Aorta (tissue), 5 donors: Measurements from ENCODE around the gene ARHGAP24. TPM values are rescaled to one million over a fixed set of nuclear protein-coding genes. Genes with fewer than 3 reads are reported as not detected.
"Not testable (repeated sequence)": the region's sequence is repeated elsewhere in the genome, so short reads cannot be mapped to it uniquely, and the experiment has no call there.

ENCODE experiments used
- ATAC-seq: fragments of 200-7000 bp; cut with Tn5 transposase; one replicate; pipeline ENCODE4 v1.9.1; 2022; ENCODE audit warnings: moderate library complexity; ENCODE audit not compliant: low FRiP score
- DNase-seq, 2 donors: peaks; one replicate each; pipeline ENCODE4 v3.0.0-alpha.2; 2020
- H3K27ac ChIP-seq, 2 donors: one replicate each; pipeline ENCODE4 v1.5.1; 2013; ENCODE audit warnings: low read length in 2 of 2, mild to moderate bottlenecking in 2 of 2, moderate library complexity in 2 of 2, control low read depth in 1 of 2, inconsistent platforms in 1 of 2, low read depth in 1 of 2
- H3K27me3 ChIP-seq, 2 donors: one replicate each; pipeline ENCODE4 v1.6.1; 2013; ENCODE audit warnings: control low read depth in 1 of 2, low read length in 1 of 2, mild to moderate bottlenecking in 1 of 2, moderate library complexity in 1 of 2; ENCODE audit not compliant: insufficient read depth in 2 of 2, control insufficient read depth in 1 of 2
- H3K36me3 ChIP-seq, 2 donors: one replicate each; pipeline ENCODE4 v1.6.1; 2013; ENCODE audit warnings: control low read depth in 1 of 2, low read length in 1 of 2, mild to moderate bottlenecking in 1 of 2; ENCODE audit not compliant: insufficient read depth in 2 of 2, control insufficient read depth in 1 of 2
- H3K4me1 ChIP-seq, 2 donors: one replicate each; pipeline ENCODE4 v1.6.1; 2013; ENCODE audit warnings: low read length in 2 of 2, control low read depth in 1 of 2, mild to moderate bottlenecking in 1 of 2, moderate library complexity in 1 of 2; ENCODE audit not compliant: insufficient read depth in 2 of 2, control insufficient read depth in 1 of 2
- H3K4me3 ChIP-seq, 2 donors: one replicate each; pipeline ENCODE4 v1.5.1; 2013; ENCODE audit warnings: low read length in 2 of 2, control low read depth in 1 of 2, mild to moderate bottlenecking in 1 of 2
- H3K9me3 ChIP-seq: one replicate; pipeline ENCODE4 v1.6.1; 2013; ENCODE audit warnings: mild to moderate bottlenecking, low read length; ENCODE audit not compliant: control insufficient read depth
- WGBS, 2 donors: extraction: QIAGEN DNeasy Blood & Tissue Kit; methylation state at CpG; one replicate each; pipeline ENCODE4 v1.1.7; 2013; 5-methylcytosine and 5-hydroxymethylcytosine counted together
- intact Hi-C, 2 donors: fragments of 100-400 bp; cut with DNase I; formaldehyde crosslinking; loops; one replicate each; pipeline versions ENCODE4 v1.14.2 to v1.15.0; 2022
- polyA plus RNA-seq, 2 donors: library from polyadenylated mRNA; stranded (reverse); fragments of 200-250 nt; gene quantifications; one replicate each; pipeline ENCODE4 v1.2.3, GENCODE V29; 2013
- total RNA-seq, 2 donors: library from RNA; stranded (reverse); fragmentation: NEBNext Ultra II Directional; extraction: Animal tissue kit (Norgen Biotek cat#: 25700); gene quantifications; one replicate each; pipeline ENCODE4 v1.2.1, GENCODE V29; 2021
- donor health status: healthy with polysubstance abuse.
- donor health status: Bipolar disorder and iron deficiency.
- donor health status: DM: no; HTN: no; CAD: no.
- donor health status: DM: no; HTN: no; CAD: no.
- donor health status: DM: yes; HTN: yes; CAD: no.

ARHGAP24 gene
- total and polyA plus RNA-seq, 4 donors = 13.4 to 35.2 (median 34.0) TPM

- H3K4me3 ChIP-seq = no peak overlapping the region
- no peaks in the 10 kb centered on the region for H3K36me3 ChIP-seq
- no peaks in the 10 kb centered on the region for H3K9me3 ChIP-seq
- ATAC-seq (no peak), DNase-seq (no peak)
- no peak overlapping the region for H3K27ac ChIP-seq
- 44 to 53% methylated on average over 1 of the region's 1 CpG for WGBS, 2 donors
- no peaks in the 10 kb centered on the region for H3K27me3 ChIP-seq
- intact Hi-C loops = no loop called here
- H3K4me1 ChIP-seq = peaks cover 0 to 3% of the 10 kb centered on the region in 2 donors
Measured at GRCh38 chr4:85492336-85492735, 17.4 kb downstream of the ARHGAP24 start.

GRCh38 chr4:85495621-85496020, 20.7 kb downstream of the ARHGAP24 start:
- H3K36me3 ChIP-seq = no peaks in the 10 kb centered on the region
- no peaks in the 10 kb centered on the region for H3K9me3 ChIP-seq
- 18 to 38% methylated on average over 3 of the region's 3 CpGs for WGBS, 2 donors
- no peak overlapping the region for H3K27ac ChIP-seq
- H3K4me3 ChIP-seq = no peak overlapping the region
- intact Hi-C loops = no loop called here
- peaks cover 0 to 3% of the 10 kb centered on the region in 2 donors for H3K4me1 ChIP-seq
- DNase-seq (no peak), ATAC-seq (no peak)
- no peaks in the 10 kb centered on the region for H3K27me3 ChIP-seq

- 31 to 40% methylated on average over 8 of the region's 8 CpGs for WGBS, 2 donors
- no peak overlapping the region for H3K27ac ChIP-seq
- H3K4me3 ChIP-seq = no peak overlapping the region
Measured at GRCh38 chr4:85496126-85496849, 21.3 kb downstream of the ARHGAP24 start.

GRCh38 chr4:85496933-85497332, 22.0 kb downstream of the ARHGAP24 start:
- Histone ChIP-seq H3K27ac (no peak overlapping the region), H3K9me3 (no peaks in the 10 kb centered on the region), H3K4me1 (peaks cover 0 to 3% of the 10 kb centered on the region in 2 donors), H3K4me3 (no peak overlapping the region), H3K36me3 (no peaks in the 10 kb centered on the region), H3K27me3 (no peaks in the 10 kb centered on the region)
- no peak for ATAC-seq
- no peak for DNase-seq
- intact Hi-C loops = no loop called here
- 17 to 38% methylated on average over 4 of the region's 4 CpGs for WGBS, 2 donors

More at GRCh38 chr4:85496126-85496849, 21.3 kb downstream of the ARHGAP24 start:
- Histone ChIP-seq H3K9me3 (no peaks in the 10 kb centered on the region), H3K36me3 (no peaks in the 10 kb centered on the region), H3K27me3 (no peaks in the 10 kb centered on the region), H3K4me1 (peaks cover 0 to 3% of the 10 kb centered on the region in 2 donors)
- intact Hi-C loops = no loop called here
- no peak for DNase-seq
- ATAC-seq = no peak

- peak; percentile 80 for ATAC-seq
- Histone ChIP-seq H3K4me3 (no peak overlapping the region), H3K9me3 (no peaks in the 10 kb centered on the region), H3K36me3 (no peaks in the 10 kb centered on the region), H3K27ac (no peak overlapping the region), H3K27me3 (no peaks in the 10 kb centered on the region), H3K4me1 (peaks cover 0 to 3% of the 10 kb centered on the region in 2 donors)
- WGBS, 2 donors = 77 to 78% methylated on average over 5 of the region's 5 CpGs
- DNase-seq = peak in 1 of 2 donors; percentile 83
- intact Hi-C loops = no loop called here
Measured at GRCh38 chr4:85498068-85498733, 23.3 kb downstream of the ARHGAP24 start.

- no peaks in the 10 kb centered on the region for H3K9me3 ChIP-seq
- intact Hi-C loops = no loop called here
- H3K27me3 ChIP-seq = no peaks in the 10 kb centered on the region
- H3K36me3 ChIP-seq = no peaks in the 10 kb centered on the region
- ATAC-seq = no peak
- H3K4me3 ChIP-seq = no peak overlapping the region
- peaks cover 0 to 3% of the 10 kb centered on the region in 2 donors for H3K4me1 ChIP-seq
- DNase-seq = no peak
- 97% methylated on average over 3 of the region's 3 CpGs for WGBS, 2 donors
- H3K27ac ChIP-seq = no peak overlapping the region
Measured at GRCh38 chr4:85499573-85499972, 24.6 kb downstream of the ARHGAP24 start.

GRCh38 chr4:85500110-85500867, 25.3 kb downstream of the ARHGAP24 start:
- Histone ChIP-seq H3K36me3 (no peaks in the 10 kb centered on the region), H3K9me3 (no peaks in the 10 kb centered on the region), H3K27ac (no peak overlapping the region), H3K4me3 (no peak overlapping the region), H3K27me3 (no peaks in the 10 kb centered on the region), H3K4me1 (peaks cover 0 to 3% of the 10 kb centered on the region in 2 donors)
- 91 to 94% methylated on average over 3 of the region's 3 CpGs for WGBS, 2 donors
- DNase-seq (no peak), ATAC-seq (no peak)
- intact Hi-C loops = no loop called here

- intact Hi-C loops, DNase-seq, ATAC-seq, H3K27me3 ChIP-seq, H3K27ac ChIP-seq, H3K4me3 ChIP-seq, H3K36me3 ChIP-seq, H3K4me1 ChIP-seq, H3K9me3 ChIP-seq: not testable (repeated sequence)
Measured at GRCh38 chr4:85501145-85501544, 26.2 kb downstream of the ARHGAP24 start.
